ENCODE measurements around the gene SH3BP5.

SH3BP5 gene

GRCh38 chr3:15271030-15271429 is 61.4 kb downstream of the SH3BP5 start:
- no peak for DNase-seq

GRCh38 chr3:15269091-15269989 is 63.0 kb downstream of the SH3BP5 start:
- peak; percentile 91 for DNase-seq

GRCh38 chr3:15268033-15268631 is 64.3 kb downstream of the SH3BP5 start:
- peak; percentile 88 for DNase-seq

- DNase-seq: no peak
These were observed 64.9 kb downstream of the SH3BP5 start for GRCh38 chr3:15267502-15267901.

GRCh38 chr3:15266510-15267376 is 65.6 kb downstream of the SH3BP5 start:
- peak; percentile 51 for DNase-seq

GRCh38 chr3:15265655-15266509 is 66.5 kb downstream of the SH3BP5 start:
- no peak for DNase-seq

- DNase-seq: no peak
These were observed 67.9 kb downstream of the SH3BP5 start for GRCh38 chr3:15264486-15264885.

- no peak for DNase-seq
These were observed 68.5 kb downstream of the SH3BP5 start for GRCh38 chr3:15263926-15264325.

- DNase-seq: no peak
These were observed 69.3 kb downstream of the SH3BP5 start for GRCh38 chr3:15263120-15263519.

- DNase-seq: no peak
These were observed 70.4 kb downstream of the SH3BP5 start for GRCh38 chr3:15262021-15262420.

- DNase-seq: no peak
These were observed 71.1 kb downstream of the SH3BP5 start for GRCh38 chr3:15261274-15261673.

- DNase-seq: no peak
These were observed 71.9 kb downstream of the SH3BP5 start for GRCh38 chr3:15260531-15260930.

- DNase-seq: no peak
These were observed 73.7 kb downstream of the SH3BP5 start for GRCh38 chr3:15258720-15259119.

GRCh38 chr3:15256861-15257341 is 75.5 kb downstream of the SH3BP5 start:
- DNase-seq: no peak

GRCh38 chr3:15255215-15255614 is 77.2 kb downstream of the SH3BP5 start:
- no peak for DNase-seq

GRCh38 chr3:15253023-15253697 is 79.2 kb downstream of the SH3BP5 start:
- DNase-seq: no peak

GRCh38 chr3:15246186-15246585 is 86.2 kb downstream of the SH3BP5 start:
- DNase-seq: no peak

GRCh38 chr3:15243822-15244482 is 88.4 kb downstream of the SH3BP5 start:
- DNase-seq: no peak

GRCh38 chr3:15241341-15241740 is 91.0 kb downstream of the SH3BP5 start:
- DNase-seq: peak; percentile 52

- no peak for DNase-seq
These were observed 103.1 kb downstream of the SH3BP5 start for GRCh38 chr3:15229262-15229661.

GRCh38 chr3:15228147-15228546 is 104.2 kb downstream of the SH3BP5 start:
- no peak for DNase-seq
